GM18519 (cell line): ENCODE data around the gene GOT1.

Source experiments
- ATAC-seq: cut with Tn5 transposase; IDR thresholded peaks from one replicate; pipeline ENCODE4 v1.9.1; 2021; ENCODE audit warnings: mild to moderate bottlenecking, moderate library complexity; ENCODE audit not compliant: unreplicated experiment, low FRiP score

Gene GOT1

DNA sequence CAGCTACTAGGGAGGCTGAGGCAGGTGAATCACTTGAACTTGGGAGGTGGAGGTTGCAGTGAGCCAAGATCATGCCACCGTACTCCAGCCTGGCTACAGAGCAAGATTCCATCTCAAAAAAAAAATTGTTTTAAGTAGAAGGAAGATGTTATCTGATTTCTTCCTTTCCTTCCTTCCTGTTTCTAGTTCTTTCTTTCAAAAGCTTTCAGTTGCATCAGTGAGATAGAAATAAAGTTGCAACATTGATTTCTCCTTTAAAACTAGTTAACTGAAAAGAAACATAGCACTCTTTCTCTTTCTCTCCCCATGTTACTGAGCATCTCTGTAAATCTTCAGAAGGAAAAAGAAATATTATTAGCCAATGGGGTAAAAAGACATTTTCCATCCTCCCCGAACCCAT is 63.8 kb downstream of the GOT1 start:
- no peak for ATAC-seq

GRCh38 chr10:99365736-99366135 is 64.7 kb downstream of the GOT1 start:
- no peak for ATAC-seq

GRCh38 chr10:99365311-99365710 is 65.1 kb downstream of the GOT1 start:
- ATAC-seq: no peak

- no peak for ATAC-seq
These were observed 66.3 kb downstream of the GOT1 start for GRCh38 chr10:99364125-99364524.

DNA sequence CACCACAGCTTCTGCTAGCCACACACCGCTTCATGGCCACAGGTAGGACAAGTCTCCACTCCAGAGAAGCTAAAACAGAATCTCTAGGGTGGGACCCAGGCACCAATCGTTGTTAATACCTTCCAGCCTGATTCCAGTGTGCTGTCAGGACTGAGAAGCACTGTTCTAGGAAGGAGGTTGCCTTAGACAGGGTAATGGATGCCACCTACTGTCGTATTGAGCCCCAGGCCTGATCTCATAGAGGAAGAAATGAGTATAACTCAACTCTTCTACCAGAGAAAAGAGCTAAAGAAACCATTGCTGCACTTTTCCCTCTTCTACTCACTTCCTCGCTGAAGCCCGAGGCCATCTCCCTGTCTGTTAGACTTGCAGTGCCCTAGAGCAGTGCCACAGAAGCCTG is 69.5 kb downstream of the GOT1 start:
- ATAC-seq: no peak

DNA sequence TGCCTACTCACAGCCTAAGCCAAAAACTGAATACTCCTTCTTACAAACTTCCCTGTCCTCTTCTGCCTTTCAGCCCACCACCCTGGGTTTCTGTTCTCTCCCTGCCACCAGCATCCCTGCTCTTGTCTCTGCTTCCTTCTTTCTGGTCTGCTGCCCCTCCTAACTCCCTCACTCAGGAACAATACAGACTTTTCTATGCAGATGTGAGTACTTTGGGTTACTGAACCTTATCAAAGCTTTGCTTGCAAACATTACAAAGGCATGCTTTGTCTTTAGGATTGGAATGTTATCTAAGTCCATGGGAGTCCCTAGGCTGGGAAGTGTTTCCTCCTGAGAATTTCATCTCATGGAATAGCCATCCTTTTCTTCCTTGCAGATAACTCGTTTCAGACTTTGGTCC is 72.3 kb downstream of the GOT1 start:
- no peak for ATAC-seq

- no peak for ATAC-seq
These were observed 72.7 kb downstream of the GOT1 start for GRCh38 chr10:99357691-99358090.

DNA sequence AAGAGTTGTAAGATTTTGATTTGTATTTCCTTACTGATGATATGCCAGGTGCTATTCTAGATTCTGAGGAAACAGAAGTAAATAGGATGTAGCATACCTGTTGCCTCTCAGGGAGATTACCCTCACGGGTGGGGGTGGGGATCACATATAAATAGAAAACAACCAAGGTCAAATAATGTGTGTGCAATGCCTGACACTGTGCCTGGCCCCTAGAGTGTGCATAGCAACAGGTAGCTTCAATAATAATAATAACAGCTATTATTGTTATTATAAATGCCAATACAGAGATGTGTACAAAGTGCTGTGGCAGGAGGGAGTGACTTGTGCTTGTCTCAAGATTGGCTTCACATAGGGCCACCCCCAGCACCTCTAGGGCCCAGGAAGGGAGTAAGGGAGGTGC is 77.2 kb downstream of the GOT1 start:
- ATAC-seq: no peak

- no peak for ATAC-seq
These were observed 82.8 kb downstream of the GOT1 start for GRCh38 chr10:99347672-99348071.
